Ectodermal cell (in vitro differentiated cells): ENCODE results near the gene CCDC47.

Experiments
- H3K27ac ChIP-seq: 2 replicates; pipeline ENCODE4 v1.7.0; 2013; ENCODE audit warnings: mild to moderate bottlenecking, low read depth, low read length; ENCODE audit not compliant: insufficient read depth, poor library complexity, severe bottlenecking
- H3K27me3 ChIP-seq: 2 replicates; pipeline ENCODE4 v1.7.0; 2013; ENCODE audit warnings: mild to moderate bottlenecking, low read length; ENCODE audit not compliant: insufficient read depth, control insufficient read depth, poor library complexity, severe bottlenecking
- H3K36me3 ChIP-seq: one replicate; pipeline ENCODE4 v1.7.0; 2013; ENCODE audit warnings: low read length; ENCODE audit not compliant: control insufficient read depth, insufficient read depth
- H3K4me1 ChIP-seq: one replicate; pipeline ENCODE4 v1.7.0; 2013; ENCODE audit warnings: low read length; ENCODE audit not compliant: control insufficient read depth, insufficient read depth
- H3K4me3 ChIP-seq: 2 replicates; pipeline ENCODE4 v1.7.0; 2013; ENCODE audit warnings: low read depth, low read length, control low read depth; ENCODE audit not compliant: insufficient read depth
- H3K9me3 ChIP-seq: 2 replicates; pipeline ENCODE4 v1.7.0; 2013; ENCODE audit warnings: mild to moderate bottlenecking, low read length, moderate library complexity; ENCODE audit not compliant: control insufficient read depth
- WGBS, 2 experiments: methylation state at CpG; one replicate each; pipeline ENCODE4 v1.1.7; 2013; ENCODE audit warnings: missing lambda C conversion rate in 2 of 2; 5-methylcytosine and 5-hydroxymethylcytosine counted together

The CCDC47 gene

DNA sequence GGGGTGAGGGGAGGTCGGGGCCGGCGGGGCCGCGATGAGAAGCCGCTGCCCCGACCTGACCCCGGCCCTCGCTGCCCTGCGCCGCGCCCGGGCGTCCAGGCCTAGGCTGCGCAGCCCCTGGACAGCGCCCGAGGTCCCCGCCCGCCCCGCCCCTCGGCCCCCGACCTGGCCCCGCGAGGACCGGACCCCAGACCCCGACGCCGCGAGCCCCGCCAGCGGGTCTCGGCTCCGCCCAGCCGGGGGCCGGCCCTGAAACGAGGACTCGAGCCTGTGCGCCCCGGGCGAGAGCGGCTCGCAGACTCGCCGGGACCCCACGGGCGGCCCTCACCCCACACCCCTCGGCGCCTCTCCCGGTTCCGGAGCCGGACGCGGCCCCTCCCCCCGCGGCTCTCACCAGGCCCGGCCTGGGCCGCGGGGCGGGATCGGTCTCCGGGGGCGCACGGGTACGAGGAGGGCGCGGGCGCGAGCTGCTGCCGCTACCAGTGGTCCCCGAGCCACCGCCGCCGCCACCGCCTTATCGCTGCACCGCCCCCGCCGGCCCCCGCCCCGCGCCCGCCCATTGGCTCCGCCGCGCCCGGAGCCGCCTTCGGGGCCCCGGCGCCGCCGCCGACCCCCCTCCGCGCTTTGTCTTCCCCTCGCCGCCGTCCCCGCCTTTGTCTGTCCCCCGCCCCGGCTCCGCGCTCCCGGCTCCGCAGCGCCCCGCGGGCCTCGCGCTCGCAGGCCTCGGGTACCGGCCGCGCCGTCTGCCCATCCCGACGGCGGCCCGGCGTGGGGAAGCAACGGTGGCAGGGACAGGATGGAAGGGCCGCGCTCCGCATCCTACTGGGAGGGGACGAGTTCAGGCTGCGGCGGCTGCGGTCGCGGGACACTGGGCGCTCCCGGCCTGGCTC is 73.5 kb downstream of the CCDC47 start, which contains the start of gene LIMD2:
Gene LIMD2 (minus strand): TSS at position 488 of the 890 bp plus-strand sequence. CDS start 827 bp downstream, outside the sequence.
- H3K9me3 ChIP-seq: no peaks in the 10 kb centered on the region
- H3K4me3 ChIP-seq: peak within 1 kb of the TSS; percentile 53
- H3K27me3 ChIP-seq: peaks cover 9% of the 10 kb centered on the region
- 0% methylated on average over 133 of the region's 133 CpGs for WGBS, 2 experiments
- no peaks in the 10 kb centered on the region for H3K36me3 ChIP-seq
- peak within 1 kb of the TSS; percentile 88 for H3K27ac ChIP-seq
- peaks cover 15% of the 10 kb centered on the region for H3K4me1 ChIP-seq

DNA sequence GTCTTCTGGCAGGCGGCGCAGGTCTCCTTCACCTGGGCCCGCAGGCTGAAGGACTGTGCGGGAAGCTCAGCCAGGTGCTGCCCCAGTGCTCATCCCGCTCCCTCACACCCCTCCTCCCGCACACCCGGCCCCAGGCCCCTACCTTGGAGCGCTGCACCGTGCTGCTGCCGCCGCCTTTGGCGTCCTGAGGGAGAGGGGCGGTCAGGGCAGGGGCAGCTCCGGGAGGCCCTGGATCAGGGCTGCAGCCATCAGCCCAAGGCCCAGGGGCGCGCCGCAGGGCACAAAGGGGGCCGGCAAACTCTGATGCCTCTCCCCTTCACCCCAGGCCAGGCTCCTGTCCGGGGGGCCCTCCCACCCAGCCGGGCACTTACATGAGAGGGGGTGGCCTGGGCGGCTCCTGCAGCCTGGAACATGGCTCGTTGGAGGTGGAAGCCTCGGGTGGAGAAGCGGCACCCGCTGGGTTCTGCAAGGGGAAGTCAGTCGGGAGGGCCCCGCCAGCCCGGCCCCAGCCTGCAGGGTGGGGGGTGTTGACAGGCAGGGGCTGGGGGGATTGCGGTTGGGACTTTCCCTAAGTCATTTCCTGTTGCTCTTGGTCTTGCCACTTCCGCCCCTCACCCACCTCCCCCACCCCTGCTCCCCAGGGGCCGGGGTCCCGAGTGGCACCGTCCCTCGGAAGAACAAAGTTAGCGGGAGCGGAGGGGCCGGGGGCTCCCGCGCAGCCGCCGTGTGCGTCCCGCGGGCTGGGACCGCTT is 74.3 kb downstream of the CCDC47 start:
- Histone ChIP-seq H3K4me1 (peaks cover 18% of the 10 kb centered on the region), H3K27me3 (peaks cover 9% of the 10 kb centered on the region), H3K9me3 (no peaks in the 10 kb centered on the region), H3K36me3 (no peaks in the 10 kb centered on the region), H3K4me3 (peak overlapping the region; percentile 53), H3K27ac (no peak overlapping the region)
- WGBS, 2 experiments: 4 to 5% methylated on average over 45 of the region's 45 CpGs

DNA sequence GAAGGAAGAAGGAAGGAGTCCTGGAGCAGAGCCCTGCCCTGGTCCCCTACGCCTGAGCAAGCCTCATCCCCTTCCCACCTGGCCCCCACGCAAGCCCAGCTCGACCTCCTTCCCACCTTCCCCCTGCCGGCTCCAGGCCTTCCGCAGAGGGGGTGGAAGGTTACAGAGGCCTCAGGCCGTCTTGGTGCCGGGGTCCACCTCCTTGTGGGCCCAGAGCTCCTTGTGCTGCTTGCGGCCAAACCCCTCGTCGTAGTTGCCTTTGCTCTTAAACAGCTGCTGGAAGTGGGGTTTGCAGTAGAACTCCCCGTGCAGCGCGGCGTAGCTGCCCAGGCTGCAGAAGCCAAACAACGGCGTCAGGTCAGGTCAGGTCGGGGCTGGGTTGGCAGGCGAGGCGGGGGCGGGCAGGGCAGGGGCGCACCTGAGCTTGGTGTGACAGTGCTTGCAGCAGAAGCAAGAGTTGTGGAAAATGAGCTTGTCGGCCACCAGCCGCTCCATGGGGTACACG is 75.0 kb downstream of the CCDC47 start:
- H3K27ac ChIP-seq: no peak overlapping the region
- peak overlapping the region; percentile 53 for H3K4me3 ChIP-seq
- H3K4me1 ChIP-seq: peaks cover 18% of the 10 kb centered on the region
- H3K9me3 ChIP-seq: no peaks in the 10 kb centered on the region
- peaks cover 4% of the 10 kb centered on the region for H3K36me3 ChIP-seq
- 66 to 67% methylated on average over 24 of the region's 24 CpGs for WGBS, 2 experiments
- H3K27me3 ChIP-seq: peaks cover 9% of the 10 kb centered on the region

DNA sequence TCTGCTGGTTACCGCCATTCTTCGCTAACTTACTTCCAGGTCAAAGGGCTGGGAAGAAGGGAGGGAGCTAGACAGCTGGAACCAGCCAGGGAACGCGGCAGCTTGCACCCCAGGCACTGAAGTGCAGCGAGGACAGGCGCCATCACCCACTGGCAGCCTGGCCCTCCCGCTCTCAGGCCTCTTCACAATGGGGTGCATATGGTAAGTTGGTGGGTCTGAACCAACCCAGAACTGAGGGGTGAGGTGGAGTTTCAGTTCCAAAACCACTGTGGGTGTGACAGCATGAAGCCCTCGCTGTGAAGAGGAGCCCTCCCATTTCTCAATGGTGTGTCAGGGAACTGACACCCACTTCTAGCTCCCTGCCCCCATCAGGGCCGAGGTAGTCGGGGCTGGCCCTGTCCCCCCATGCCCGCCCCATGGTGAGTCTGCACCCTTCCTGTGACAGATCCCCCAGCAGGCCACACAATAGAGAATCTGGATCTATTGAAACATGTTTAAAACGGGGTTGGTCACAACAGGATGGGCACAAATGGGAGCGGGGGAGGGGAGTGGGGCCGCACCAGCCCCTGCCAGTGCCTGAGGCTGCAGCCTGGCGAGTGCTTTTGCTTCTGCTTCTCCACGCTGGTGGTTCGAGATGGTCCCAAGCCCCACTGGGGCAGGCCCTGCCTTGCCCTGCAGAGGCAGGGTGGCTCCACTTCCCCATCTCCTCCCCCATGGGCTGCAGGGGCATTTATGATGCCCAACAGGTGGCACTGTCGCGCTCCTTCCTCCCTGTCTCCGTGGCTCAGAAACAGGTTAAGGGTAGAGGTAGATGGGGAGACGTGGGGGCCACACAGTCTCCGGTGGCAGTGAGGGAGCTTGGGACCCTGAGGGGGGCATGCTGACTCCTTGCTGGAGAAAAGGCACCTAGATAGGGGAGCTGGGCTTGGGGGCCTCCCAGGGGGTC is 75.8 kb downstream of the CCDC47 start:
- WGBS, 2 experiments: 88 to 89% methylated on average over 22 of the region's 22 CpGs
- Histone ChIP-seq H3K36me3 (peaks cover 5% of the 10 kb centered on the region), H3K4me1 (peaks cover 14% of the 10 kb centered on the region), H3K27ac (peak overlapping the region; percentile 45), H3K27me3 (peaks cover 9% of the 10 kb centered on the region), H3K4me3 (no peak overlapping the region), H3K9me3 (no peaks in the 10 kb centered on the region)

DNA sequence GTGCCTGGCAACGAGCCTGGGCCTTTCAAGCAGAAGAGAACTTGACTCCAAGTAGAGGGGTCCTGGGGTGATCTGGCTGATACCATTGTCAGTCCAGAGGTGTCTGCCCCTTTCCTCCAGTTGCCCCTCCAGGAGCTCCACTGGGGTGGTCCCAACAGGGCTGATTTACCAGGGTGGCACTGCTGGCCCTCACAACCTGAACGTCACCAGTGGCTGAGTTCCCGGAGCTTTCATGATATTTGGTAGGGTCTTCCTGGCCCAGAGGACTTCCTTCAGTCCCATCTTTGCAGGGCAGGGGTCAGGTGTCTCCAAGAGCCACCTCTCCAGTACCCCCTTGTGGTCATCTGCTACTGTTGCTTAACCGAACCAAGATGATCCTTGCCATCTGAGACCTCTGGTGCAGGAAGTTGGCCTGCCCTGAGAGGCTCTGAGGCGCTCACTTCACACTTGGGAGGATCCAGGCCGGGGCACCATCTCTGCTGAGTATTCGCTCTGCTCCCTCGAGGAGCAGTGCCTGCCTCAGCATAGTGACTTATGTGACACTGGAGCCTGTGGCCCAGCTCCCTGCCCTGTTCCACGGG is 76.9 kb downstream of the CCDC47 start:
- H3K36me3 ChIP-seq: peaks cover 5% of the 10 kb centered on the region
- 82 to 86% methylated on average over 9 of the region's 9 CpGs for WGBS, 2 experiments
- H3K27me3 ChIP-seq: peaks cover 8% of the 10 kb centered on the region
- H3K9me3 ChIP-seq: no peaks in the 10 kb centered on the region
- H3K4me3 ChIP-seq: no peak overlapping the region
- peaks cover 14% of the 10 kb centered on the region for H3K4me1 ChIP-seq
- H3K27ac ChIP-seq: no peak overlapping the region

DNA sequence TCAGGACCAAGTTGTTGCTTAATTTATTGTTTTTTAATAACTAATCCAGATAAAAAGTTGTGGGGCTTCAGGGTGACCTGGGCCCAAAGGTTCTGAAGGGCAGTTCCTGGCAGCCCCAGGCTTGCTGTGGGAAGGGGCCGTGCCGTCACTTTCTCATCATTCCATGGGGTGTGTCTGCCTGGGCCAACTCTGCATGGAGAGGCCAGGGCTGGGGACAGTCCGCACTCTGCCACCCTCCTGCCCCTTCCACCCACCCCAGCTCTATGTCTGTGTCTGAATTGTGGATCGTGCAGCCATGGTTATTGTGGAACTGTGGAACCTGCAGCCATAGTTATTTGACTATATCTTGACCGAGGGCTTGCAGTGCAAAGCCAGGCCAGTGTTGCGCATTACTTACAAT is 77.5 kb downstream of the CCDC47 start:
- peaks cover 14% of the 10 kb centered on the region for H3K4me1 ChIP-seq
- peaks cover 2% of the 10 kb centered on the region for H3K27me3 ChIP-seq
- WGBS, 2 experiments: 89 to 97% methylated on average over 6 of the region's 6 CpGs
- no peak overlapping the region for H3K4me3 ChIP-seq
- H3K36me3 ChIP-seq: peaks cover 7% of the 10 kb centered on the region
- H3K9me3 ChIP-seq: no peaks in the 10 kb centered on the region
- H3K27ac ChIP-seq: no peak overlapping the region
